Measurements from ENCODE around the gene PSME1. TPM values are rescaled to one million over a fixed set of nuclear protein-coding genes. Genes with fewer than 3 reads are reported as not detected.
"Not testable (repeated sequence)": the region's sequence is repeated elsewhere in the genome, so short reads cannot be mapped to it uniquely, and the experiment has no call there.

PSME1 gene
- total RNA-seq, 1 donor from 2014 or later, result 517 TPM

GRCh38 chr14:24102357-24103048, 33.5 kb upstream of the PSME1 start:
- intact Hi-C loops (cut with micrococcal nuclease), result no loop called here

- intact Hi-C loops (cut with micrococcal nuclease), result no loop called here
These were observed 32.5 kb upstream of the PSME1 start for GRCh38 chr14:24103451-24103850.

DNA sequence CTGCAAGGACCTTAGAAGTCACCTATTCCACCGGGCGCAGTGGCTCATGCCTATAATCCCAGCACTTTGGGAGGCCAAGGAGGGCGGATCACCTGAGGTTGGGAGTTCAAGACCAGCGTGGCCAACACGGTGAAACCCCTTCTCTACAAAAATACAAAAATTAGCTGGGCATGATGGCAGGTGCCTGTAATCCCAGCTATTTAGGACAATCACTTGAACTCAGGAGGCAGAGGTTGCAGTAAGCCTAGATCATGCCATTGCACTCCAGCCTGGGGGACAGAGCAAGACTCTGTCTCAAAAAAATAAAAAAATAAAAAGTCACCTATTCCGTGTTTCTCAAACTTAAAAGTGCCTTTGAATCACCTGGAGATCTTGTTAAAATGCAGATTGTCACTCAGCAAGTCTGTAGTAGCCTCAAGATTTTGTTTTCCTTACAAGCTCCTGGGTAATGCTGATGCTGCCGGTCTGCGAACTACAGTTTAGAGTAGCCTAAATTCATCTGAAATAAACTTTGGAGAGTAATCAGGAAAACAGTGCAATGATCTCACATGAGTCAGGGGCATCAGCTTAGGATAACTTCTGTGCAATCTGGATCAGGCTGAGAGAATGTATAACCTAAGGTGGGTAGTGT, 30.3 kb upstream of the PSME1 start:
- intact Hi-C loops (cut with micrococcal nuclease), result not testable (repeated sequence)

DNA sequence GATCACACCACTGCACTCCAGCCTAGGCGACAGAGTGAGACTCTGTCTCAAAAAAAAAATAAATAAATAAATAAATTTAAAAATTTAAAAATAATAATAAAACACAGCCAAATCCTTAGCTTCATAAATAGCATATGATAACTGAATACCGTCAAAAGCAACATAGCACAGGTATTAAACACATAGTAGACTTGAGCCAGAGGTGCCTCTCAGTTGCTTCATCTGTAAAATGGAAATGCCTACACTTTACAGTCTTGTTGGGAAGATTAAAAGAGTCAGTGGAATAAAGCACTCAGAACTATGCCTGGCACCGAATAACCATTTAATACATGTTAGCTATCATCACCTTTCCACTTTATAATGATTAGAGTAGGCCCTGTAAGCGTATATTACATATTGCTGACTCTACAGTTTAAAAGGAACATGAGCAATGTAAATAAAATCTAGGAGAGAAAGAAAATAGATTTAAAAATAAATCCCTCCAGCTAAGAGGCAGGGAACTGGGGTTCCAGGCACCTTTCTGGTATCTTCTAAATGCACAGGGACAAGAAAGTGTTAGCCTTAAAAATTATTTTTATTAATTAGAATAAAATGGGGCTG, 29.2 kb upstream of the PSME1 start:
- intact Hi-C loops (cut with micrococcal nuclease), result no loop called here

DNA sequence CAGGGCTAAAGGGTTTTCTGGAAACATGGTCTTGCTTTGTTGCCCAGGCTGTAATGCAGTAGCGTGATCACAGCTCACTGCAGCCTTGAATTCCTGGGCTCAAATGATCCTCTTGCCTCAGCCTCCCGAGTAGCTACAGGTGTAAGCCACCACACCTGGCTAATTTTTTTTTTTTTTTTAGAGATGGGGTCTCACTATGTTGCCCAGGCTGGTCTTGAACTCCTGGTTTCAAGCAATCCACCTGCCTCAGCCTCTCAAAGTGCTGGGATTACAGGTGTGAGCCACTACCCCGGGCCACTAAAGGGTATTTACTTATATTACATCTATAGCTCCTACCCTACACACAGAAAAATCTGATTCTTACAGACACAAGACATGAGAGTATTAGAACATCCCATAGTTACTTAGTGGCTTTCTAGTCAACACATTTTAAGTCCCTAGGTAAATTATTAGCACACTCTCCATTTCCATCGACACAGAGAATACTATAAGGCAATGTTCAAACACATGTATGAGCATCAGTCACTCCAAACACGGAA, 27.6 kb upstream of the PSME1 start:
- intact Hi-C loops (cut with micrococcal nuclease), result loop anchor here (1.0 to 2.0 kb wide), 3 partner anchors 14 to 72 kb away; partner anchors contain the start of gene PCK2

GRCh38 chr14:24110060-24110459, 25.9 kb upstream of the PSME1 start:
- intact Hi-C loops (cut with micrococcal nuclease), result loop anchor here (10.0 kb wide), 2 partner anchors 325 to 565 kb away; no protein-coding TSS in a partner anchor

GRCh38 chr14:24110523-24110922, 25.5 kb upstream of the PSME1 start:
- intact Hi-C loops (cut with micrococcal nuclease), result loop anchor here (10.0 kb wide), 2 partner anchors 324 to 564 kb away; no protein-coding TSS in a partner anchor

- intact Hi-C loops (cut with micrococcal nuclease), result loop anchor here (10.0 kb wide), 2 partner anchors 321 to 561 kb away; no protein-coding TSS in a partner anchor
These were observed 22.6 kb upstream of the PSME1 start for GRCh38 chr14:24113379-24113800.

DNA sequence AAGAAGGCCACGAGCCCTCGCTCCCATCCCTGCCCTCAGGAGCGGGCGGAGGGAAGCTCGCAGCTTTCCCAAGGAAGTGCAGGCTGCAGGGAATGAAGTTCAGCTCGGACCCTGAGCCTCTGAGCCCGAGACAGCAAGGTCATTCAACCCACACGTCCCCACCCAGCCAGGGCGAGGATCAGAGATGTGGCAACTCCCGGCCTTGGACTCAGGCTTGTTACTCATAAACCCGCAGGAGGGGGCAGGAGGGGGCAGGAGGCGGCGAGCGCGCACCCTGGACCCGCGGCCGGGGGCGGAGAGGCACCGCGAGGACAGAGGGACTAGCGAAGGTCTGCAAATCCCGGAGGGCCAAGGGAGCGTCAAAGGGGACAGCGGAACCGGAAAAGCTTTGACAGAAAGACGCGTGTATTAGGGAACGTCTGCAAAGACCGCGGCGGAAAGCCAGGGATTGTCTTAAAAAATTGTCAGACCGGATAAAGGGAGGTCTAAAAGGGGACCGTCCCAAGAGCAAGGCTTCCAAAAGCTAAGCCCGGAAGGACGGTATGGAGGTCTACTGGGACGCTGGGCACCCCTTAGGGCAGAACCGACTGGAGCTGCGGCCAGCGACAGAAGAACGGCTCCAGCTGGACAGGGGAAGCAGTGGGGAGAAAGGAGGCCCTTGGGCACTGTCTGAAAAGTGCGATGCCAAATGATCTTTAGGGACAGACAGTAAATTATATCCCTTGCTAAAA, 22.0 kb upstream of the PSME1 start:
- intact Hi-C loops (cut with micrococcal nuclease), result loop anchor here (1.0 to 10.0 kb wide), 14 partner anchors 20 to 1185 kb away; partner anchors contain the start of genes AP1G2, CARMIL3, CHMP4A and EMC9

DNA sequence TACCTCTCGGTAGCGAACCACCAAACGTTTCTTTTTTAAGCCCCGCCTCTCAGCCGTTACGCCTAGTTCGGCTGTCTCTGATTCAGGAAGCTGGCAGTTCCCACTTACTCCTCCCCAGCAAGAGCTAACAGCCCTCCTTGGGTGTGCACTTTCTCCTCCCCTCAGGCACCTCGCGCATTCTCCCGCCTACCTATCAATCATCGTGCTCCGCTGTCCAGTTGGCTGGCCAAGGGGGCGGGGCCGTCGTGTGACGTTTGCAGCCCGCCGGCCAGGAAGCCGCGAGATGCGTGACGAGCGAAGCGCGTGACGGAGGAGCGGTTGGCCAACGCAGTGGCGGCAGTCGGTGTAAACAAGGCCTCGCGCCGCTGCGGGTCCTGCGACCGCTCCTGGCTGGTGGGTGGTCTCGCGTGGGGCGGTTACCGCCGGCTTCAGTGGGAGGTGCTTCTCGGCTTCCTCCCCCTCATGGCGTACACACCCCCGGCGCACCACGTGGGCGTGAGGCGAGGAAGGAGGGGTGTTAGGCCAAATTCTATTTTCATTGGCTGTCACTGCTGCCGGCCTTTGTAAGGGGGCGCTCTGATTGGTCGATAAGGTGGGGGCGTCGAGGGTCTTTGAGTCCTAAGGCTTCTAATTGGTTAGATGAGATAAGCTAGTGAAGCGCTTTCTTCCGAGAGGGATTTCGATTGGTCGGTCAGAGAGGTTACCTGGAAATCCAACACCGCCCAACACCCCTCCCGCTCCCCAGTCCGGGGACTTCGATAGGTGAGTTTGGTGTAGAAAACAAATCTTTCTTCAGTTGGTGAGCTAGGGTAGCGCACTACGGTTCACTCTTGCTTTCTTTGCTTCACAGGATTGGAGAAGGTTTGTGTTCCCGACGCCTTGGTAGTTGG, 21.2 kb upstream of the PSME1 start, which contains the start of the genes DCAF11 and NRL:
Gene DCAF11, plus strand, starts transcription at position 246 of the 890 bp plus-strand sequence. CDS start 818 bp downstream, outside the sequence.
Gene NRL, minus strand, starts transcription at position 418 of the 890 bp plus-strand sequence. CDS start 32,101 bp downstream, outside the sequence.
- intact Hi-C loops (cut with micrococcal nuclease), result loop anchor here (1.0 to 10.0 kb wide), 14 partner anchors 20 to 1185 kb away; partner anchors contain the start of genes AP1G2, CARMIL3, CHMP4A and EMC9

- intact Hi-C loops (cut with micrococcal nuclease), result loop anchor here (2.0 to 10.0 kb wide), 4 partner anchors 35 to 559 kb away; partner anchors contain the start of gene IPO4
These were observed 20.4 kb upstream of the PSME1 start for GRCh38 chr14:24115422-24116127.

DNA sequence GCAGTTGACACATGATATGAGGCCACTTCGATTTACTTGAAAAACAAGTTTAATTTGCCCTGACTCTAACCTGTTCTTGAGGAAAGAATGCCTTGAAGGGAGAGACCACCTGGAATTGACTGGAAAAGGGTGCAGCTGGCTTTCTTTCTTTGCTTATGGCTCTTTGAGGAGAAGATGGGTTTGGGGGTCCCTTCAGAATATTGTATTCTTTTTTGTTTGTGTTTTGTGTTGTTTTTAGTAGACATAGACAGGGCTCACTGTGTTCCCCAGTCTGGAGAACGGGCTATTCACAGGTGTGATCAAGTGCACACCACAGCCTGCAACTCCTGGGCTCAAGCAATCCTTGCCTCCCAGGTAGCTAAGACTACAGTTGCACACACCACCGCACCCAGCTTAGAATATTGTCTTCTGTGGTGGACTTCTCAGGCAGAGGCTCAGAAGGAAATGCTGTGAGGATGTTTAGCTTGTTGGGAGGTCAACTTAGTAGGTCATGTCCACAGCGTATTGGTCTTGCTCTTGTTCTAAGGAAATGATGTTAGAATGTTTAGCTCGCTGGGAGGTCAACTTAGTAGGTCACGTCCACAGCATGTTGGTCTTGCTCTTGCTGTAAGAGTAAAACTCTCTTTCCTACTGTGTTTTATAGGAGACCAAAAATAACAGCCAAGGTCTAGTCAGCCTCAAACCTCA, 19.7 kb upstream of the PSME1 start:
- intact Hi-C loops (cut with micrococcal nuclease), result loop anchor here (10.0 kb wide), 2 partner anchors 319 to 559 kb away; no protein-coding TSS in a partner anchor

GRCh38 chr14:24117179-24117578, 18.8 kb upstream of the PSME1 start:
- intact Hi-C loops (cut with micrococcal nuclease), result loop anchor here (10.0 kb wide), 2 partner anchors 318 to 558 kb away; no protein-coding TSS in a partner anchor

GRCh38 chr14:24119691-24120090, 16.3 kb upstream of the PSME1 start:
- intact Hi-C loops (cut with micrococcal nuclease), result loop anchor here (10.0 kb wide), 2 partner anchors 315 to 555 kb away; no protein-coding TSS in a partner anchor

- intact Hi-C loops (cut with micrococcal nuclease), result no loop called here
These were observed 14.8 kb upstream of the PSME1 start for GRCh38 chr14:24121210-24121609.

GRCh38 chr14:24122416-24122815, 13.6 kb upstream of the PSME1 start:
- intact Hi-C loops (cut with micrococcal nuclease), result no loop called here

DNA sequence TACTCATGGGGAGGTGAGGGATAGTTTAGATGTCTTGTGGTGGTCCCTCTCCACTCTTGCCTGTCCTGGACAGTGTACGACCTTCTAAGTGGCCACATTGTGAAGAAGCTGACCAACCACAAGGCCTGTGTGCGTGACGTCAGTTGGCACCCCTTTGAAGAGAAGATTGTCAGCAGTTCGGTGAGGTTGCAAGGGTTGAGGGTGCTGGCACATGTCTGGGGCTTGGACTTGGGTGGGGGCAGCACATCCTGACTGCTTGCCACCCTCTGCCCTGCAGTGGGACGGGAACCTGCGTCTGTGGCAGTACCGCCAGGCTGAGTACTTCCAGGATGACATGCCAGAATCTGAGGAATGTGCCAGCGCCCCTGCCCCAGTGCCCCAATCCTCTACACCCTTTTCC, 13.1 kb upstream of the PSME1 start:
- intact Hi-C loops (cut with micrococcal nuclease), result no loop called here

All from T-helper 2 cell treated with Interferon-gamma antibody and Interleukin-4, amounts not matched to agents 100 ng/mL and 5 ng/mL, for 36 hours (primary cell).